DOHH2 (cell line): ENCODE results near the gene KMT2D.

Experiments used
- H3F3A ChIP-seq: fragments of 200-600 bp; sonication (generic), shearing (Covaris generic); 2 replicates; pipeline ENCODE4 v1.6.0; 2016; ENCODE audit warnings: antibody characterized with exemption, mild to moderate bottlenecking; ENCODE audit not compliant: control insufficient read depth, insufficient read depth
- H3K27ac ChIP-seq: fragments of 200-600 bp; sonication (generic); 2 replicates; pipeline ENCODE4 v1.5.1; 2014; ENCODE audit warnings: low read depth, mild to moderate bottlenecking, low read length, moderate library complexity
- H3K27me3 ChIP-seq: fragments of 200-600 bp; sonication (generic); 2 replicates; pipeline ENCODE4 v1.6.1; 2014; ENCODE audit warnings: mild to moderate bottlenecking, low read length, mixed read lengths; ENCODE audit not compliant: control insufficient read depth
- H3K36me3 ChIP-seq: fragments of 200-600 bp; sonication (generic); 2 replicates; pipeline ENCODE4 v1.6.1; 2014; ENCODE audit warnings: mild to moderate bottlenecking, low read length, moderate library complexity, mixed read lengths; ENCODE audit not compliant: control insufficient read depth
- H3K4me1 ChIP-seq: fragments of 200-600 bp; sonication (generic); 2 replicates; pipeline ENCODE4 v1.6.1; 2014; ENCODE audit warnings: mild to moderate bottlenecking, low read length, mixed read lengths; ENCODE audit not compliant: control insufficient read depth
- H3K4me2 ChIP-seq: fragments of 200-600 bp; sonication (generic); 2 replicates; pipeline ENCODE4 v1.6.0; 2014; ENCODE audit warnings: mild to moderate bottlenecking, low read length, moderate library complexity
- H3K4me3 ChIP-seq: fragments of 200-600 bp; sonication (generic); 2 replicates; pipeline ENCODE4 v1.5.1; 2014; ENCODE audit warnings: mild to moderate bottlenecking, low read length, mixed read lengths
- H3K79me2 ChIP-seq: fragments of 200-600 bp; sonication (generic); 2 replicates; pipeline ENCODE4 v1.6.1; 2014; ENCODE audit warnings: mild to moderate bottlenecking, low read length, mixed read lengths; ENCODE audit not compliant: control insufficient read depth
- H3K9me2 ChIP-seq: fragments of 200-600 bp; sonication (generic); replicated peaks from 2 replicates; pipeline ENCODE4 v1.6.1; 2014; ENCODE audit warnings: mild to moderate bottlenecking, low read length, mixed read lengths; ENCODE audit not compliant: control insufficient read depth
- H3K9me3 ChIP-seq: fragments of 200-600 bp; sonication (generic); 2 replicates; pipeline ENCODE4 v1.6.1; 2014; ENCODE audit warnings: antibody characterized with exemption, low read length, mixed read lengths; ENCODE audit not compliant: control insufficient read depth, insufficient read depth
- H4K20me1 ChIP-seq: fragments of 200-600 bp; sonication (generic); 2 replicates; pipeline ENCODE4 v1.6.0; 2014; ENCODE audit warnings: low read depth, mild to moderate bottlenecking, antibody characterized with exemption, low read length, moderate library complexity; ENCODE audit not compliant: control insufficient read depth, insufficient read depth
- EZH2phosphoT487 ChIP-seq: fragments of 200-600 bp; sonication (generic); IDR thresholded peaks from 2 replicates; pipeline ENCODE4 v1.6.1; 2017; ENCODE audit warnings: borderline replicate concordance, mild to moderate bottlenecking, antibody characterized with exemption, low read length, moderate library complexity, mixed read lengths
- TF ChIP-seq, protein P1 (sequence below): fragments of 200-600 bp; sonication (generic); IDR thresholded peaks from one replicate; pipeline ENCODE4 v1.5.1; 2014; ENCODE audit warnings: antibody characterized with exemption, mild to moderate bottlenecking, low read depth, low read length; ENCODE audit not compliant: poor library complexity, severe bottlenecking

Gene KMT2D

DNA sequence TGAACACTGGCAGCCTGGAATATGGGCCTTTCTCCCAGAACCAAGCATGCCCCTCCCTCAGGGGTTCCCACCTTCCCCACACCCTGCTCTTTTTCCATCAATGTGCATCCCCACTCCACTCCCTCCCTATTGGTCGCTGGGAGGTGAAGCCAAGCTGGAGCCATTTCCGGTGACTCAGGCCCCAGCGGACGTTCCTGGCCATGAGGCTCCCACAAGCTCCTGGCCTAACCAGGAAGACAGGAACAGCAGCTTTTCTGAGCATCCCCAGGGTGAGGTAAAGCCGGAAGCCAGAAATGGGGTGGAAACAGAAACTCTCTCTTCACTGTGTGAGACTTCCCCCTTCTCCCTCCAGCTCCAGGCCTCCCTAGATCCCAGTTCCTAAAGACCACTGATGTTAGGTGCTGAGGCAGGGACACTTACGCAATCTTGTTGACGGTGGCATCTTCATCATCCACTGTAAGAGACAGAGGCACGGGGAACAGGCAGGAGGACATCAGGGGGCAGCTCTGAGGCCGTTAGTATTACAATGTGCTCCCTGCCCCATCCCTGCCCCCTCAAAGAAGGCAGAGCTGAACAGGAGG lies 45.0 kb upstream of the KMT2D start:
- H3K4me2 ChIP-seq, result peak overlapping the region; percentile 16
- TF ChIP-seq, protein P1, sequence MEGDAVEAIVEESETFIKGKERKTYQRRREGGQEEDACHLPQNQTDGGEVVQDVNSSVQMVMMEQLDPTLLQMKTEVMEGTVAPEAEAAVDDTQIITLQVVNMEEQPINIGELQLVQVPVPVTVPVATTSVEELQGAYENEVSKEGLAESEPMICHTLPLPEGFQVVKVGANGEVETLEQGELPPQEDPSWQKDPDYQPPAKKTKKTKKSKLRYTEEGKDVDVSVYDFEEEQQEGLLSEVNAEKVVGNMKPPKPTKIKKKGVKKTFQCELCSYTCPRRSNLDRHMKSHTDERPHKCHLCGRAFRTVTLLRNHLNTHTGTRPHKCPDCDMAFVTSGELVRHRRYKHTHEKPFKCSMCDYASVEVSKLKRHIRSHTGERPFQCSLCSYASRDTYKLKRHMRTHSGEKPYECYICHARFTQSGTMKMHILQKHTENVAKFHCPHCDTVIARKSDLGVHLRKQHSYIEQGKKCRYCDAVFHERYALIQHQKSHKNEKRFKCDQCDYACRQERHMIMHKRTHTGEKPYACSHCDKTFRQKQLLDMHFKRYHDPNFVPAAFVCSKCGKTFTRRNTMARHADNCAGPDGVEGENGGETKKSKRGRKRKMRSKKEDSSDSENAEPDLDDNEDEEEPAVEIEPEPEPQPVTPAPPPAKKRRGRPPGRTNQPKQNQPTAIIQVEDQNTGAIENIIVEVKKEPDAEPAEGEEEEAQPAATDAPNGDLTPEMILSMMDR, result no peak
- no peak for TF ChIP-seq EZH2phosphoT487
- peaks cover 33% of the 10 kb centered on the region for H3K4me1 ChIP-seq

DNA sequence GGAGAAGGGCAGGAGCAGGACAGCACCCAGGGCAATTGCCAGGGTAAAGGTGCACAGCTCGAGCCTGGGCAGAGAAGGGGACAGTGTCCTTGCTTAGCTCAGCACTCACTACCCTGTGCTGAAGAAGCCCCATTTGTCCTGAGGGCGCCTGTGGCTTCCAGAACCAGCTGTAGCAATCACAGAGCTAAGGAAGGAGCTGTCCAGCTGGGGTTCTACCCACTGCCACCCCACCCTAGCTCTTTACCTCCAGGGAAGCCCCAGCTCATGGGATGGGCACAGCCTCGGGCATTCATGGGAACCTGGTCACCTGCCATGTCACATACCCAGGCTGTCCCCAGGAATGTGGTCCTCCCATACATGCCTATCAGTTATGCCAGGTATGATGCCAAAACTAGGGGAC lies 44.2 kb upstream of the KMT2D start:
- no peaks in the 10 kb centered on the region for H3K27me3 ChIP-seq
- H3K36me3 ChIP-seq, result peaks cover 5% of the 10 kb centered on the region; the same call in 1 of the 2 replicates
- no peaks in the 10 kb centered on the region for H3K9me2 ChIP-seq
- H4K20me1 ChIP-seq, result no peaks in the 10 kb centered on the region
- H3K4me1 ChIP-seq, result peaks cover 32% of the 10 kb centered on the region
- TF ChIP-seq, protein P1, result no peak
- no peak for TF ChIP-seq EZH2phosphoT487
- peaks cover 10% of the 10 kb centered on the region; the same call in 1 of the 2 replicates for H3K79me2 ChIP-seq
- H3F3A ChIP-seq, result no peaks in the 10 kb centered on the region
- no peak overlapping the region for H3K4me3 ChIP-seq
- H3K27ac ChIP-seq, result no peak overlapping the region
- H3K9me3 ChIP-seq, result no peaks in the 10 kb centered on the region
- H3K4me2 ChIP-seq, result no peak overlapping the region

More for the DNA sequence above, 45.0 kb upstream of the KMT2D start:
- no peaks in the 10 kb centered on the region for H3K27me3 ChIP-seq
- no peaks in the 10 kb centered on the region for H4K20me1 ChIP-seq
- H3F3A ChIP-seq, result no peaks in the 10 kb centered on the region
- H3K79me2 ChIP-seq, result peaks cover 10% of the 10 kb centered on the region; the same call in 1 of the 2 replicates
- no peak overlapping the region for H3K4me3 ChIP-seq
- H3K36me3 ChIP-seq, result peaks cover 5% of the 10 kb centered on the region; the same call in 1 of the 2 replicates
- H3K9me3 ChIP-seq, result no peaks in the 10 kb centered on the region
- no peaks in the 10 kb centered on the region for H3K9me2 ChIP-seq
- no peak overlapping the region for H3K27ac ChIP-seq

DNA sequence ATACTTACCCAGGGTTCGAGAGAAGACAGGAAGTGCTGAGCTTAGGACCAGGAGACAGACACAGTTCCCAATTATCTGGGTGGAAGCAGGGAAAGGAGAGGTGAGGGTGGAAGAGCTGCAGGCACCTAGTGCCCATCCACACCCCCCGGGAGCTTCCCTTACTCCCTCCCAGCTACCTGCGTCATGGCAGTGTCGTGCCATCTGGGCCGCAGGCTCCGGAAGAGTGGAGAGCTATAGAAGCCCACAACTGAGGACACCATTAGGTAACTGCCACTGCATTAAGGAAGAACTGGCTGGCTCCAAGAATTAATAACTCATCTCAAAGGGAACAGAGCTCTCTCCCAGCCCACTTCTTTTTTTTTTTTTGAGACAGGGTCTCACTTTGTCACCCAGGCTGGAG lies 39.8 kb upstream of the KMT2D start:
- Histone ChIP-seq H4K20me1 (0 out of 2 replicates have a peak, but pooled peaks cover 2% of the 10 kb centered on the region), H3F3A (no peaks in the 10 kb centered on the region), H3K27me3 (peaks cover 4% of the 10 kb centered on the region; the same call in 1 of the 2 replicates), H3K9me2 (no peaks in the 10 kb centered on the region), H3K36me3 (peaks cover 5% of the 10 kb centered on the region; the same call in 1 of the 2 replicates), H3K27ac (no peak overlapping the region), H3K9me3 (no peaks in the 10 kb centered on the region), H3K4me1 (peaks cover 6% of the 10 kb centered on the region), H3K4me2 (no peak overlapping the region), H3K79me2 (no peaks in the 10 kb centered on the region), H3K4me3 (no peak overlapping the region)
- TF ChIP-seq, protein P1, result no peak
- TF ChIP-seq EZH2phosphoT487, result no peak
